MM.1S (cell line): ENCODE results near the gene EXOC3L1.

ENCODE experiments used
- CTCF ChIP-seq: fragments of 300-600 bp; sonication (generic); IDR thresholded peaks from 2 replicates; pipeline ENCODE4 v1.5.1; 2016; ENCODE audit warnings: antibody characterized with exemption, low read length, mixed read lengths
- EZH2 ChIP-seq: fragments of 300-600 bp; sonication (generic); optimal IDR thresholded peaks from 2 replicates; pipeline ENCODE3; 2017; ENCODE audit warnings: low read depth, mild to moderate bottlenecking, antibody characterized with exemption, low read length, mixed read lengths

DNA sequence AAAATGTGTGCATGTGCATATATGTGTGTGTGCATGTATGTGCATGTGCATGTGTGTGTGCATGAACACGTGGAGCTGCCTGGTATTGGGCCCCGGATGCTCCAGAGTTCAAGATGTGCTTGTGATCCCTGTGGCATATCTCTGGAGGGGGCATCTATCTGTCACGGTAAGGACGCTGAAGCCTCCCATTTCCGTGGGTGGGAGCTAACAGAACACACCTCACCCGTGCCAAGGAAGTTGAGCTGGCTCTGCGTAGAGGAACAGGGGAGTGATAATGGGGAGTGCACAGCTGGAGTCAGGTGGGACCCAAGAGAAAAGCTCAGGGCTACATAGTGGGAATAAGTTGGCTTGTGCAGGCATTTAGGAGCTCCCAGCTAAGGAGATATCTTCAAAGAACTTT is 21.7 kb upstream of the EXOC3L1 start:
- no peak for TF ChIP-seq EZH2
- no peak for TF ChIP-seq CTCF
